HL-60 (cell line): Measurements from ENCODE around the gene MSI1.

Experiments used
- CTCF ChIP-seq: IDR thresholded peaks from one replicate; pipeline ENCODE4 v1.5.1; 2011; ENCODE audit warnings: low read length, control low read depth, inconsistent platforms; ENCODE audit not compliant: insufficient read depth
- GABPA ChIP-seq: IDR thresholded peaks from 2 replicates; pipeline ENCODE4 v1.6.1; 2012; ENCODE audit warnings: low read depth
- POLR2AphosphoS5 ChIP-seq: IDR thresholded peaks from 2 replicates; pipeline ENCODE4 v1.6.1; 2012; ENCODE audit warnings: low read depth
- SPI1 ChIP-seq: IDR thresholded peaks from 2 replicates; pipeline ENCODE4 v1.6.1; 2012; ENCODE audit warnings: low read depth, mild to moderate bottlenecking, borderline replicate concordance
- TF ChIP-seq, protein P1 (sequence below): IDR thresholded peaks from 2 replicates; pipeline ENCODE4 v1.6.1; 2012; ENCODE audit warnings: low read depth; ENCODE audit not compliant: insufficient replicate concordance

DNA sequence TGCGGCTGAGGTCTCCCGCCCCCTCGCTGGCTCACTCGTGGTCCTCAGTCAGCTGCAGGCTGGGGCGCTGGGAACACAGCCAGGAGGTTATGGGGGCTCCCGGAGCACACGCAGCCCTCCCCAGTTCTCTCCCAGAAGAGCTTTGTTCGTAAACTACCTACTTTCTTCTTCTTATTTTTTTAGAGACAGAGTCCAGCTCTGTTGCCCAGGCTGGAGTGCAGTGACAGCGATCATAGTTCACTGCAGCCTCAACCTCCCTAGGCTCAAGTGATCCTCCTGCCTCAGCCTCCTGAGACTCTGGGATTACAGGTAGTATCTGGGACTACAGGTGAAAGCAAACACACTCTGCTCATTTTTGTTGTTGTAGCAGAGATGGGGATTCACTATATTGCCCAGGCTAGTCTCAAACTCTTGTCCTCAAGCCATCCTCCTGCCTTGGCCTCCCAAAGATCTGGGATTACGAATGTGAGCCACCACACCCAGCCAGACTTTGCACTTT is 25.9 kb downstream of the MSI1 start:
- TF ChIP-seq CTCF (no peak), POLR2AphosphoS5 (no peak), GABPA (no peak), SPI1 (no peak)
- TF ChIP-seq, protein P1, sequence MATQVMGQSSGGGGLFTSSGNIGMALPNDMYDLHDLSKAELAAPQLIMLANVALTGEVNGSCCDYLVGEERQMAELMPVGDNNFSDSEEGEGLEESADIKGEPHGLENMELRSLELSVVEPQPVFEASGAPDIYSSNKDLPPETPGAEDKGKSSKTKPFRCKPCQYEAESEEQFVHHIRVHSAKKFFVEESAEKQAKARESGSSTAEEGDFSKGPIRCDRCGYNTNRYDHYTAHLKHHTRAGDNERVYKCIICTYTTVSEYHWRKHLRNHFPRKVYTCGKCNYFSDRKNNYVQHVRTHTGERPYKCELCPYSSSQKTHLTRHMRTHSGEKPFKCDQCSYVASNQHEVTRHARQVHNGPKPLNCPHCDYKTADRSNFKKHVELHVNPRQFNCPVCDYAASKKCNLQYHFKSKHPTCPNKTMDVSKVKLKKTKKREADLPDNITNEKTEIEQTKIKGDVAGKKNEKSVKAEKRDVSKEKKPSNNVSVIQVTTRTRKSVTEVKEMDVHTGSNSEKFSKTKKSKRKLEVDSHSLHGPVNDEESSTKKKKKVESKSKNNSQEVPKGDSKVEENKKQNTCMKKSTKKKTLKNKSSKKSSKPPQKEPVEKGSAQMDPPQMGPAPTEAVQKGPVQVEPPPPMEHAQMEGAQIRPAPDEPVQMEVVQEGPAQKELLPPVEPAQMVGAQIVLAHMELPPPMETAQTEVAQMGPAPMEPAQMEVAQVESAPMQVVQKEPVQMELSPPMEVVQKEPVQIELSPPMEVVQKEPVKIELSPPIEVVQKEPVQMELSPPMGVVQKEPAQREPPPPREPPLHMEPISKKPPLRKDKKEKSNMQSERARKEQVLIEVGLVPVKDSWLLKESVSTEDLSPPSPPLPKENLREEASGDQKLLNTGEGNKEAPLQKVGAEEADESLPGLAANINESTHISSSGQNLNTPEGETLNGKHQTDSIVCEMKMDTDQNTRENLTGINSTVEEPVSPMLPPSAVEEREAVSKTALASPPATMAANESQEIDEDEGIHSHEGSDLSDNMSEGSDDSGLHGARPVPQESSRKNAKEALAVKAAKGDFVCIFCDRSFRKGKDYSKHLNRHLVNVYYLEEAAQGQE: no peak
